ENCODE data around the gene ARHGEF17. TPM values are rescaled to one million over a fixed set of nuclear protein-coding genes. Genes with fewer than 3 reads are reported as not detected.

ARHGEF17 gene
- total and polyA plus RNA-seq, 2 of the 8 experiments (the other 6 are each of a cell fraction or from before 2014, with no cell fraction given), result 11.3 to 14.6 TPM

GRCh38 chr11:73359930-73360742 lies 52.1 kb downstream of the ARHGEF17 start (continued):
- TF ChIP-seq, protein P1, sequence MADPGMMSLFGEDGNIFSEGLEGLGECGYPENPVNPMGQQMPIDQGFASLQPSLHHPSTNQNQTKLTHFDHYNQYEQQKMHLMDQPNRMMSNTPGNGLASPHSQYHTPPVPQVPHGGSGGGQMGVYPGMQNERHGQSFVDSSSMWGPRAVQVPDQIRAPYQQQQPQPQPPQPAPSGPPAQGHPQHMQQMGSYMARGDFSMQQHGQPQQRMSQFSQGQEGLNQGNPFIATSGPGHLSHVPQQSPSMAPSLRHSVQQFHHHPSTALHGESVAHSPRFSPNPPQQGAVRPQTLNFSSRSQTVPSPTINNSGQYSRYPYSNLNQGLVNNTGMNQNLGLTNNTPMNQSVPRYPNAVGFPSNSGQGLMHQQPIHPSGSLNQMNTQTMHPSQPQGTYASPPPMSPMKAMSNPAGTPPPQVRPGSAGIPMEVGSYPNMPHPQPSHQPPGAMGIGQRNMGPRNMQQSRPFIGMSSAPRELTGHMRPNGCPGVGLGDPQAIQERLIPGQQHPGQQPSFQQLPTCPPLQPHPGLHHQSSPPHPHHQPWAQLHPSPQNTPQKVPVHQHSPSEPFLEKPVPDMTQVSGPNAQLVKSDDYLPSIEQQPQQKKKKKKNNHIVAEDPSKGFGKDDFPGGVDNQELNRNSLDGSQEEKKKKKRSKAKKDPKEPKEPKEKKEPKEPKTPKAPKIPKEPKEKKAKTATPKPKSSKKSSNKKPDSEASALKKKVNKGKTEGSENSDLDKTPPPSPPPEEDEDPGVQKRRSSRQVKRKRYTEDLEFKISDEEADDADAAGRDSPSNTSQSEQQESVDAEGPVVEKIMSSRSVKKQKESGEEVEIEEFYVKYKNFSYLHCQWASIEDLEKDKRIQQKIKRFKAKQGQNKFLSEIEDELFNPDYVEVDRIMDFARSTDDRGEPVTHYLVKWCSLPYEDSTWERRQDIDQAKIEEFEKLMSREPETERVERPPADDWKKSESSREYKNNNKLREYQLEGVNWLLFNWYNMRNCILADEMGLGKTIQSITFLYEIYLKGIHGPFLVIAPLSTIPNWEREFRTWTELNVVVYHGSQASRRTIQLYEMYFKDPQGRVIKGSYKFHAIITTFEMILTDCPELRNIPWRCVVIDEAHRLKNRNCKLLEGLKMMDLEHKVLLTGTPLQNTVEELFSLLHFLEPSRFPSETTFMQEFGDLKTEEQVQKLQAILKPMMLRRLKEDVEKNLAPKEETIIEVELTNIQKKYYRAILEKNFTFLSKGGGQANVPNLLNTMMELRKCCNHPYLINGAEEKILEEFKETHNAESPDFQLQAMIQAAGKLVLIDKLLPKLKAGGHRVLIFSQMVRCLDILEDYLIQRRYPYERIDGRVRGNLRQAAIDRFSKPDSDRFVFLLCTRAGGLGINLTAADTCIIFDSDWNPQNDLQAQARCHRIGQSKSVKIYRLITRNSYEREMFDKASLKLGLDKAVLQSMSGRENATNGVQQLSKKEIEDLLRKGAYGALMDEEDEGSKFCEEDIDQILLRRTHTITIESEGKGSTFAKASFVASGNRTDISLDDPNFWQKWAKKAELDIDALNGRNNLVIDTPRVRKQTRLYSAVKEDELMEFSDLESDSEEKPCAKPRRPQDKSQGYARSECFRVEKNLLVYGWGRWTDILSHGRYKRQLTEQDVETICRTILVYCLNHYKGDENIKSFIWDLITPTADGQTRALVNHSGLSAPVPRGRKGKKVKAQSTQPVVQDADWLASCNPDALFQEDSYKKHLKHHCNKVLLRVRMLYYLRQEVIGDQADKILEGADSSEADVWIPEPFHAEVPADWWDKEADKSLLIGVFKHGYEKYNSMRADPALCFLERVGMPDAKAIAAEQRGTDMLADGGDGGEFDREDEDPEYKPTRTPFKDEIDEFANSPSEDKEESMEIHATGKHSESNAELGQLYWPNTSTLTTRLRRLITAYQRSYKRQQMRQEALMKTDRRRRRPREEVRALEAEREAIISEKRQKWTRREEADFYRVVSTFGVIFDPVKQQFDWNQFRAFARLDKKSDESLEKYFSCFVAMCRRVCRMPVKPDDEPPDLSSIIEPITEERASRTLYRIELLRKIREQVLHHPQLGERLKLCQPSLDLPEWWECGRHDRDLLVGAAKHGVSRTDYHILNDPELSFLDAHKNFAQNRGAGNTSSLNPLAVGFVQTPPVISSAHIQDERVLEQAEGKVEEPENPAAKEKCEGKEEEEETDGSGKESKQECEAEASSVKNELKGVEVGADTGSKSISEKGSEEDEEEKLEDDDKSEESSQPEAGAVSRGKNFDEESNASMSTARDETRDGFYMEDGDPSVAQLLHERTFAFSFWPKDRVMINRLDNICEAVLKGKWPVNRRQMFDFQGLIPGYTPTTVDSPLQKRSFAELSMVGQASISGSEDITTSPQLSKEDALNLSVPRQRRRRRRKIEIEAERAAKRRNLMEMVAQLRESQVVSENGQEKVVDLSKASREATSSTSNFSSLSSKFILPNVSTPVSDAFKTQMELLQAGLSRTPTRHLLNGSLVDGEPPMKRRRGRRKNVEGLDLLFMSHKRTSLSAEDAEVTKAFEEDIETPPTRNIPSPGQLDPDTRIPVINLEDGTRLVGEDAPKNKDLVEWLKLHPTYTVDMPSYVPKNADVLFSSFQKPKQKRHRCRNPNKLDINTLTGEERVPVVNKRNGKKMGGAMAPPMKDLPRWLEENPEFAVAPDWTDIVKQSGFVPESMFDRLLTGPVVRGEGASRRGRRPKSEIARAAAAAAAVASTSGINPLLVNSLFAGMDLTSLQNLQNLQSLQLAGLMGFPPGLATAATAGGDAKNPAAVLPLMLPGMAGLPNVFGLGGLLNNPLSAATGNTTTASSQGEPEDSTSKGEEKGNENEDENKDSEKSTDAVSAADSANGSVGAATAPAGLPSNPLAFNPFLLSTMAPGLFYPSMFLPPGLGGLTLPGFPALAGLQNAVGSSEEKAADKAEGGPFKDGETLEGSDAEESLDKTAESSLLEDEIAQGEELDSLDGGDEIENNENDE (IDR thresholded peaks at IDR 0.05; ENCODE audit: insufficient replicate concordance, low read length), result no peak
- TF ChIP-seq CHD1 (IDR thresholded peaks at IDR 0.05; ENCODE audit: low read depth, low read length), result no peak
- TF ChIP-seq RNF2 (IDR thresholded peaks at IDR 0.05; ENCODE audit: borderline replicate concordance, low read depth, low read length, missing control alignments, poor library complexity, severe bottlenecking), result no peak
- TF ChIP-seq CBX5 (IDR thresholded peaks at IDR 0.05; ENCODE audit: low read depth, low read length), result no peak
- TF ChIP-seq POLR2AphosphoS5 (IDR thresholded peaks at IDR 0.05; ENCODE audit: low read depth, low read length), result no peak
- peak in 1 of 2 experiments; percentile 72; a peak in 2 of 4 replicates for TF ChIP-seq SIN3A (conservative IDR thresholded peaks at IDR 0.05 in 1 of 2, IDR thresholded peaks at IDR 0.05 in 1 of 2; ENCODE audit: low read depth in 1 of 2, low read length in 2 of 2)
- TF ChIP-seq TEAD4 (IDR thresholded peaks at IDR 0.05; ENCODE audit: low read depth, low read length), result 0 out of 2 replicates have a peak, but pooled peaks have one; percentile 12
- TF ChIP-seq HDAC6 (IDR thresholded peaks at IDR 0.05; ENCODE audit: low read depth, low read length), result no peak
- peak; percentile 70 to 80 for TF ChIP-seq RAD21 (IDR thresholded peaks at IDR 0.05 in 1 of 2, conservative IDR thresholded peaks at IDR 0.05 in 1 of 2; ENCODE audit: low read depth in 2 of 2, low read length in 2 of 2)

Data from H1 (cell line).